ENCODE measurements around the gene ATXN7L1.

- TF ChIP-seq CTCF (IDR thresholded peaks at IDR 0.05) (no peak), EP300 (IDR thresholded peaks at IDR 0.05) (no peak), POLR2A (IDR thresholded peaks at IDR 0.05) (no peak)
Measured at GRCh38 chr7:105583061-105583460, 293.3 kb downstream of the ATXN7L1 start.
